Astrocyte (in vitro differentiated cells and primary cell): ENCODE data around the gene LOC101059915.

Experiments used
- DNase-seq: peaks from one replicate; pipeline ENCODE4 v3.0.0-alpha.2; 2010; ENCODE audit warnings: low read depth
- FAIRE-seq: peaks from 2 replicates; lab custom pipeline; 2011; peaks lifted over from hg19 to GRCh38; lab: Jason Lieb, UNC
- H2AFZ ChIP-seq: 2 replicates; pipeline ENCODE4 v1.6.0; 2012; ENCODE audit warnings: low read depth, low read length, inconsistent platforms
- H3K27ac ChIP-seq: 2 replicates; pipeline ENCODE4 v1.5.1; 2011; ENCODE audit warnings: low read depth, low read length, inconsistent platforms
- H3K27me3 ChIP-seq: 2 replicates; pipeline ENCODE4 v1.6.0; 2011; ENCODE audit warnings: low read length, inconsistent platforms; ENCODE audit not compliant: insufficient read depth
- H3K36me3 ChIP-seq: 2 replicates; pipeline ENCODE4 v1.5.1; 2011; ENCODE audit warnings: low read length, inconsistent platforms; ENCODE audit not compliant: insufficient read depth
- H3K4me1 ChIP-seq: 2 replicates; pipeline ENCODE4 v1.5.1; 2011; ENCODE audit warnings: low read length, inconsistent platforms; ENCODE audit not compliant: insufficient read depth
- H3K4me2 ChIP-seq: 2 replicates; pipeline ENCODE4 v1.6.0; 2012; ENCODE audit warnings: low read length, inconsistent platforms
- H3K4me3 ChIP-seq: 2 replicates; pipeline ENCODE4 v1.5.1; 2011; ENCODE audit warnings: low read depth, mild to moderate bottlenecking, low read length, inconsistent platforms; ENCODE audit not compliant: insufficient read depth
- H3K79me2 ChIP-seq: 2 replicates; pipeline ENCODE4 v1.6.0; 2012; ENCODE audit warnings: mild to moderate bottlenecking, low read length, inconsistent platforms; ENCODE audit not compliant: insufficient read depth
- H3K9ac ChIP-seq: 2 replicates; pipeline ENCODE4 v1.6.0; 2012; ENCODE audit warnings: mild to moderate bottlenecking, low read length, inconsistent platforms
- H3K9me3 ChIP-seq: 2 replicates; pipeline ENCODE4 v1.5.1; 2012; ENCODE audit warnings: low read depth, mild to moderate bottlenecking, low read length, inconsistent platforms; ENCODE audit not compliant: insufficient read depth
- H4K20me1 ChIP-seq: 2 replicates; pipeline ENCODE4 v1.6.0; 2012; ENCODE audit warnings: low read length, inconsistent platforms; ENCODE audit not compliant: insufficient read depth
- H3K27ac Mint-ChIP-seq: one replicate; pipeline ENCODE4 v1.8.0; 2021; ENCODE audit warnings: mild to moderate bottlenecking, mixed read lengths; ENCODE audit not compliant: unreplicated experiment
- H3K27me3 Mint-ChIP-seq: one replicate; pipeline ENCODE4 v1.8.0; 2021; ENCODE audit warnings: low read depth, mixed read lengths; ENCODE audit not compliant: unreplicated experiment
- H3K36me3 Mint-ChIP-seq: one replicate; pipeline ENCODE4 v1.8.0; 2021; ENCODE audit warnings: low read depth, mixed read lengths; ENCODE audit not compliant: unreplicated experiment
- H3K4me1 Mint-ChIP-seq: one replicate; pipeline ENCODE4 v1.8.0; 2021; ENCODE audit warnings: low read depth, mixed read lengths; ENCODE audit not compliant: unreplicated experiment
- H3K4me3 Mint-ChIP-seq: one replicate; pipeline ENCODE4 v1.8.0; 2021; ENCODE audit warnings: mild to moderate bottlenecking, moderate library complexity, mixed read lengths; ENCODE audit not compliant: unreplicated experiment
- H3K9me3 Mint-ChIP-seq: one replicate; pipeline ENCODE4 v1.8.0; 2021; ENCODE audit warnings: mild to moderate bottlenecking, mixed read lengths; ENCODE audit not compliant: unreplicated experiment
- EZH2 ChIP-seq: IDR thresholded peaks from 2 replicates; pipeline ENCODE4 v1.6.1; 2012; ENCODE audit warnings: mild to moderate bottlenecking, low read length, inconsistent platforms; ENCODE audit not compliant: insufficient read depth
- TF ChIP-seq, protein P1 (sequence below): IDR thresholded peaks from 2 replicates; pipeline ENCODE4 v1.5.1; 2011; ENCODE audit warnings: low read depth, mild to moderate bottlenecking, inconsistent platforms, low read length, moderate library complexity; ENCODE audit not compliant: insufficient read depth

Gene LOC101059915

GRCh38 chrX:71667328-71668247, at the start of gene LOC101059915:
Gene LOC101059915, plus strand, starts transcription at chrX:71667546.
- peaks cover 2% of the 10 kb centered on the region for H3K4me1 Mint-ChIP-seq
- no peak for FAIRE-seq
- H3K9me3 Mint-ChIP-seq = no peaks in the 10 kb centered on the region

GRCh38 chrX:71617742-71618141, 49.6 kb upstream of the LOC101059915 start:
- Mint-ChIP-seq H3K27ac (no peak overlapping the region), H3K9me3 (no peaks in the 10 kb centered on the region), H3K4me1 (no peaks in the 10 kb centered on the region), H3K27me3 (no peaks in the 10 kb centered on the region), H3K36me3 (peaks cover 5% of the 10 kb centered on the region), H3K4me3 (no peak overlapping the region)
- H3K4me1 ChIP-seq = no peaks in the 10 kb centered on the region
- no peak overlapping the region for H3K4me3 ChIP-seq
- H3K9ac ChIP-seq = no peak overlapping the region
- FAIRE-seq (no peak), DNase-seq (no peak)
- H3K4me2 ChIP-seq = no peak overlapping the region
- no peaks in the 10 kb centered on the region for H3K79me2 ChIP-seq
- no peaks in the 10 kb centered on the region for H4K20me1 ChIP-seq
- no peaks in the 10 kb centered on the region for H3K27me3 ChIP-seq
- TF ChIP-seq, protein P1, sequence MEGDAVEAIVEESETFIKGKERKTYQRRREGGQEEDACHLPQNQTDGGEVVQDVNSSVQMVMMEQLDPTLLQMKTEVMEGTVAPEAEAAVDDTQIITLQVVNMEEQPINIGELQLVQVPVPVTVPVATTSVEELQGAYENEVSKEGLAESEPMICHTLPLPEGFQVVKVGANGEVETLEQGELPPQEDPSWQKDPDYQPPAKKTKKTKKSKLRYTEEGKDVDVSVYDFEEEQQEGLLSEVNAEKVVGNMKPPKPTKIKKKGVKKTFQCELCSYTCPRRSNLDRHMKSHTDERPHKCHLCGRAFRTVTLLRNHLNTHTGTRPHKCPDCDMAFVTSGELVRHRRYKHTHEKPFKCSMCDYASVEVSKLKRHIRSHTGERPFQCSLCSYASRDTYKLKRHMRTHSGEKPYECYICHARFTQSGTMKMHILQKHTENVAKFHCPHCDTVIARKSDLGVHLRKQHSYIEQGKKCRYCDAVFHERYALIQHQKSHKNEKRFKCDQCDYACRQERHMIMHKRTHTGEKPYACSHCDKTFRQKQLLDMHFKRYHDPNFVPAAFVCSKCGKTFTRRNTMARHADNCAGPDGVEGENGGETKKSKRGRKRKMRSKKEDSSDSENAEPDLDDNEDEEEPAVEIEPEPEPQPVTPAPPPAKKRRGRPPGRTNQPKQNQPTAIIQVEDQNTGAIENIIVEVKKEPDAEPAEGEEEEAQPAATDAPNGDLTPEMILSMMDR = no peak
- no peak for TF ChIP-seq EZH2
- no peak overlapping the region for H3K27ac ChIP-seq
- H3K9me3 ChIP-seq = no peaks in the 10 kb centered on the region
- peaks cover 2% of the 10 kb centered on the region for H3K36me3 ChIP-seq
- no peak overlapping the region for H2AFZ ChIP-seq

More at GRCh38 chrX:71667328-71668247, at the start of gene LOC101059915:
- Histone ChIP-seq H3K9me3 (no peaks in the 10 kb centered on the region), H4K20me1 (no peaks in the 10 kb centered on the region), H3K9ac (no peak within 1 kb of the TSS), H3K4me3 (no peak within 1 kb of the TSS), H3K4me2 (no peak within 1 kb of the TSS), H2AFZ (no peak within 1 kb of the TSS), H3K27ac (no peak within 1 kb of the TSS), H3K36me3 (no peaks in the 10 kb centered on the region), H3K4me1 (no peaks in the 10 kb centered on the region), H3K27me3 (peaks cover 4% of the 10 kb centered on the region), H3K79me2 (no peaks in the 10 kb centered on the region)
- Mint-ChIP-seq H3K27me3 (peaks cover 9% of the 10 kb centered on the region), H3K36me3 (no peaks in the 10 kb centered on the region), H3K27ac (no peak within 1 kb of the TSS), H3K4me3 (no peak within 1 kb of the TSS)
- DNase-seq = no peak
- no peak for TF ChIP-seq EZH2
- TF ChIP-seq, protein P1 = no peak

- Histone ChIP-seq H3K27ac (no peak within 1 kb of the TSS), H3K36me3 (no peaks in the 10 kb centered on the region), H3K79me2 (no peaks in the 10 kb centered on the region), H3K4me2 (no peak within 1 kb of the TSS), H3K9ac (no peak within 1 kb of the TSS), H3K4me3 (no peak within 1 kb of the TSS), H4K20me1 (no peaks in the 10 kb centered on the region), H3K9me3 (no peaks in the 10 kb centered on the region), H3K27me3 (no peaks in the 10 kb centered on the region), H3K4me1 (no peaks in the 10 kb centered on the region), H2AFZ (no peak within 1 kb of the TSS)
- Mint-ChIP-seq H3K27ac (peak within 1 kb of the TSS; percentile 34), H3K4me3 (no peak within 1 kb of the TSS), H3K36me3 (peaks cover 5% of the 10 kb centered on the region), H3K9me3 (no peaks in the 10 kb centered on the region), H3K4me1 (no peaks in the 10 kb centered on the region), H3K27me3 (no peaks in the 10 kb centered on the region)
- no peak for TF ChIP-seq EZH2
- TF ChIP-seq, protein P1 = no peak
- FAIRE-seq (no peak), DNase-seq (peak; percentile 40)
These were observed 49.0 kb upstream of the LOC101059915 start, which contains the start of gene CXCR3 for GRCh38 chrX:71618303-71618721. Gene CXCR3, minus strand, starts transcription at chrX:71618511. Its CDS starts 62 bp downstream, at chrX:71618449.
